Neural crest cell (in vitro differentiated cells): Measurements from ENCODE around the gene TSNAX. TPM values are rescaled to one million over a fixed set of nuclear protein-coding genes. Genes with fewer than 3 reads are reported as not detected.
"Not testable (repeated sequence)": the region's sequence is repeated elsewhere in the genome, so short reads cannot be mapped to it uniquely, and the experiment has no call there.

Experiments
- DNase-seq: peaks from one replicate; pipeline ENCODE4 v3.0.0; 2021; ENCODE audit warnings: low read depth, mixed read lengths, low spot score
- H3K27ac Mint-ChIP-seq: one replicate; pipeline ENCODE4 v1.8.0; 2021; ENCODE audit warnings: mild to moderate bottlenecking, mixed read lengths; ENCODE audit not compliant: unreplicated experiment
- H3K27me3 Mint-ChIP-seq: 2 replicates; pipeline ENCODE4 v1.8.0; 2021; ENCODE audit warnings: low read depth, mild to moderate bottlenecking, mixed read lengths
- H3K36me3 Mint-ChIP-seq: 2 replicates; pipeline ENCODE4 v1.8.0; 2021; ENCODE audit warnings: low read depth, mild to moderate bottlenecking, mixed read lengths
- H3K4me1 Mint-ChIP-seq: 2 replicates; pipeline ENCODE4 v1.8.0; 2021; ENCODE audit warnings: mixed read lengths
- H3K4me3 Mint-ChIP-seq: one replicate; pipeline ENCODE4 v1.8.0; 2021; ENCODE audit warnings: mild to moderate bottlenecking, mixed read lengths
- H3K9me3 Mint-ChIP-seq: 2 replicates; pipeline ENCODE4 v1.8.0; 2021; ENCODE audit warnings: mixed read lengths
- total RNA-seq: library from RNA; stranded (reverse); gene quantifications from 2 replicates; pipeline ENCODE4 v1.2.1, GENCODE V29; 2021
- TF ChIP-seq, protein P1 (sequence below): fragments of 200-600 bp; sonication (generic); conservative IDR thresholded peaks from 2 replicates; pipeline ENCODE4 v1.5.0; 2021; ENCODE audit warnings: antibody characterized with exemption, mild to moderate bottlenecking

TSNAX gene
- total RNA-seq, 1 donor from 2014 or later: 39.2 TPM

DNA sequence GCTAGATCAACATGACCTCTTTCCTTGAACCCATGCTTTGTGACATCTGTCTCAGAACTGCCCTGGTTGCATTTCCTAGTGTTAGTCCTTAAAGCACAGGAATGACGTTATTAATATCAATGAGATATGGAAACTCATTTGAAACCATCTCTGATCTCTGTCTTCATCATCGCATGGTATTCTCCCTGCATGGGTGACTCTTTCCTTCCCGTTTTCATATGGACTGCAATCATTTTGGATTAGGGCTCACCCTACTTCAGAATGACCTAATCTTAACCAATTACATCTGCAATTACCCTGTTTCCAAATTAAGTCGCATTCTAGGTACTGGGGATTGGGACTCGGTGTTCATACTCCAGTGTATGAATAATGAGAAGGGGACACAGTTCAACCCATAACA lies 56.5 kb downstream of the TSNAX start:
- H3K4me3 Mint-ChIP-seq: no peak overlapping the region
- no peaks in the 10 kb centered on the region for H3K9me3 Mint-ChIP-seq
- no peaks in the 10 kb centered on the region for H3K36me3 Mint-ChIP-seq
- TF ChIP-seq, protein P1, sequence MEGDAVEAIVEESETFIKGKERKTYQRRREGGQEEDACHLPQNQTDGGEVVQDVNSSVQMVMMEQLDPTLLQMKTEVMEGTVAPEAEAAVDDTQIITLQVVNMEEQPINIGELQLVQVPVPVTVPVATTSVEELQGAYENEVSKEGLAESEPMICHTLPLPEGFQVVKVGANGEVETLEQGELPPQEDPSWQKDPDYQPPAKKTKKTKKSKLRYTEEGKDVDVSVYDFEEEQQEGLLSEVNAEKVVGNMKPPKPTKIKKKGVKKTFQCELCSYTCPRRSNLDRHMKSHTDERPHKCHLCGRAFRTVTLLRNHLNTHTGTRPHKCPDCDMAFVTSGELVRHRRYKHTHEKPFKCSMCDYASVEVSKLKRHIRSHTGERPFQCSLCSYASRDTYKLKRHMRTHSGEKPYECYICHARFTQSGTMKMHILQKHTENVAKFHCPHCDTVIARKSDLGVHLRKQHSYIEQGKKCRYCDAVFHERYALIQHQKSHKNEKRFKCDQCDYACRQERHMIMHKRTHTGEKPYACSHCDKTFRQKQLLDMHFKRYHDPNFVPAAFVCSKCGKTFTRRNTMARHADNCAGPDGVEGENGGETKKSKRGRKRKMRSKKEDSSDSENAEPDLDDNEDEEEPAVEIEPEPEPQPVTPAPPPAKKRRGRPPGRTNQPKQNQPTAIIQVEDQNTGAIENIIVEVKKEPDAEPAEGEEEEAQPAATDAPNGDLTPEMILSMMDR: no peak
- no peak for DNase-seq
- peaks cover 15% of the 10 kb centered on the region for H3K4me1 Mint-ChIP-seq
- no peaks in the 10 kb centered on the region for H3K27me3 Mint-ChIP-seq
- no peak overlapping the region for H3K27ac Mint-ChIP-seq

DNA sequence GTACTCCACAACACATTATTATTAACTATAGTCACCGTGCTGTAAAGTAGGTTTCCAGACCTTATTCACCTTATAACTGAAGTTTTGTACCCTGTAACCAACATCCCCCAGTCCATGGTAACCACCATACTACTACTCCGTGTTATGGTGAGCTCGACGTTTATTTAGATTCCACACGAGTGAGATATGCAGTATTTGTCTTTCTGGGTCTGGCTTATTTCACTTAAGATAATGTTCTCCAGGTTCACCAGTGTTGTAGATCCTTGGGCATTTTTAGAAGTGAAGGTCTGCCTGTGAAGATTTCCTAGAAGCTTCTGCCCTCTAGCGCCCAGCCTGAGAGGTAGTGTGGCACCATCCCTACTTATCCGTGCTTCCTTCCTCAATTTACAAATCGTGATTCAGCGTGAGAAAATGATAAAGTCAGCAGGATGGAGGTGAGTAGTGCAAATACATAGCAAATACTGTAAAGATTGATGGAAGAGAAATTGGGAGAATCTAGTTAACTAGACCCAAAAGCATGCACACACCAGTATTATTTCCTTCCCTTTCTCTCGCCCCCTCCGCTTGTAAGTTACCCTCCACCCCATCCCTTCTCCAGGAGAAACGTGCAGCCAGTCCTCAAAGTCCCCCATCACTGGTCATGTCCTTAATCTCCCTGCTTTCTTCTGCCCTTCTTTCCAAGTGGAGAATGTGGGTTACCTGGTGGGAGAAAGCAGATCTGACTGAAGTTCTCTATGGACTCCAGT lies 62.2 kb downstream of the TSNAX start:
- Mint-ChIP-seq H3K36me3 (no peaks in the 10 kb centered on the region), H3K27me3 (no peaks in the 10 kb centered on the region), H3K4me1 (peaks cover 11% of the 10 kb centered on the region), H3K9me3 (no peaks in the 10 kb centered on the region), H3K4me3 (no peak overlapping the region), H3K27ac (no peak overlapping the region)
- TF ChIP-seq, protein P1: peak; percentile 71
- DNase-seq: peak; percentile 32

DNA sequence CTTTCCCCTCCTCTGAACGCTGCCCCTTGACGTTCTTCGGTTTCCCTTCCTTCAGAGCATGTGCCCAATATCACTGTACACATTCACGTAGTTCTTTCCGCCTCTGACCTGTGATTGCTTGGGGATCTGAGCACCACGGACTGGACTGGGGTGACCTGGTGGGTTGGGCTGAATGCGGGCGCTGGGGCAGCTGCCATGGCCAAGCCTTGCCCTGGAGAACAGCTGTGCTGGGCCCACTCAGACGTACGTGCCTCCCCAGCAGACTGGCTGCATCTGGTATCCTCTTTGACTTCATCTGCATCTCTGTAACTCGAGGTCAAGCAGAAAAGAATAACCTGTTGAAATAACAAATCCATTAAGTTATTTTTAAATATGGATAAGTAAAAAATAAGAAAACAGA lies 63.0 kb downstream of the TSNAX start:
- Mint-ChIP-seq H3K27me3 (no peaks in the 10 kb centered on the region), H3K27ac (no peak overlapping the region), H3K4me1 (peaks cover 19% of the 10 kb centered on the region), H3K36me3 (no peaks in the 10 kb centered on the region), H3K9me3 (no peaks in the 10 kb centered on the region), H3K4me3 (no peak overlapping the region)
- no peak for DNase-seq
- TF ChIP-seq, protein P1: no peak

DNA sequence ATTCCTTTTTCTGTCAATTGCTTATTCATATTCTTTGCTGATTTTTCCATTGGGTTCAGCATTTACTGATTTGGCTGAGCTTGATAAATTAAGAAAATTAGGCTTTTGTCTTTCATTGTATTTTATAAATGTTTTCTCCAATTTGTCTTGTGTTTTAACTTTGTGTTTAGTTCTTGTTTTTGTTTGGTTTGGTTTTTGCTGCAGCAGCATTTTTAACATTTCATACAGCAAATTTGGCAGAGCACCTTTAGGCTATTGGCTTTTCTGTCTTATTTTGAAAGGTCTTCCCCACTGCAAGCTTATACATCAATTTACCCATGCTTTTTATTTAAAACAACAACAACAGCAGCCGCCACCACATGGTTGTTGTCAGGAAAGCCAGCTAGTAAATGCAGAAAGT lies 64.3 kb downstream of the TSNAX start:
- no peaks in the 10 kb centered on the region for H3K27me3 Mint-ChIP-seq

DNA sequence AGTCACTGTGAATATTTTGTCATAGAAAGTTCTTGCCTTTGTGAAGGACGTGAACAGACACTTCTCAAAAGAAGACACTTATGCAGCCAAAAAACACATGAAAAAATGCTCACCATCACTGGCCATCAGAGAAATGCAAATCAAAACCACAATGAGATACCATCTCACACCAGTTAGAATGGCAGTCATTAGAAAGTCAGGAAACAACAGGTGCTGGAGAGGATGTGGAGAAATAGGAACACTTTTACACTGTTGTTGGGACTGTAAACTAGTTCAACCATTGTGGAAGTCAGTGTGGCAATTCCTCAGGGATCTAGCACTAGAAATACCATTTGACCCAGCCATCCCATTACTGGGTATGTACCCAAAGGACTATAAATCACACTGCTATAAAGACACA lies 64.8 kb downstream of the TSNAX start:
- H3K36me3 Mint-ChIP-seq, H3K27ac Mint-ChIP-seq, DNase-seq, H3K9me3 Mint-ChIP-seq, H3K4me3 Mint-ChIP-seq, H3K27me3 Mint-ChIP-seq: not testable (repeated sequence)
- peaks cover 24% of the 10 kb centered on the region for H3K4me1 Mint-ChIP-seq

More for the DNA sequence above, 64.3 kb downstream of the TSNAX start:
- no peak for DNase-seq
- TF ChIP-seq, protein P1: no peak
- Mint-ChIP-seq H3K9me3 (no peaks in the 10 kb centered on the region), H3K4me3 (no peak overlapping the region), H3K4me1 (peaks cover 24% of the 10 kb centered on the region), H3K36me3 (no peaks in the 10 kb centered on the region), H3K27ac (no peak overlapping the region)

DNA sequence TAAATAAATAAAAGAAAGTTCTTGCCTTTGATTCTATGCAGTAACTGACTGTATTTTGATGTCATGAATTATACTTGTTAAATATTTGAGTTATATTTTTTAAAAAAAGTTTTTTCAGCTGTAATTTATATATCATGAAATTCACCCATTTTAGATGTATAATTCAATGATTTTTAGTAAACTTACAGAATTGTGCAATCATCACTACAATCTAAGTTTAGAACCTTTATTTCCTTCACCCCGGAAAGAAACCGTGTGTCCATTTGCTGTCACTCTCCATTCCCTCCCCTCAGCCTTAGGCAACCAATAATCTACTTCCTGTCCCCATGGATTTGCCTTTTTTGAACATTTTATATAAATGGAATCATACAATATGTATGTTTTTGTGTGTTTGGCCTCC lies 65.7 kb downstream of the TSNAX start:
- no peak for DNase-seq
- no peaks in the 10 kb centered on the region for H3K9me3 Mint-ChIP-seq
- no peak overlapping the region for H3K4me3 Mint-ChIP-seq
- H3K36me3 Mint-ChIP-seq: no peaks in the 10 kb centered on the region
- H3K4me1 Mint-ChIP-seq: peaks cover 16% of the 10 kb centered on the region
- H3K27me3 Mint-ChIP-seq: no peaks in the 10 kb centered on the region
- TF ChIP-seq, protein P1: no peak
- H3K27ac Mint-ChIP-seq: no peak overlapping the region
